NCI-H1417 treated with DMSO at 0.1 percent for 48 hours (cell line): Measurements from ENCODE around the gene RGL3.
"Not testable (repeated sequence)": the region's sequence is repeated elsewhere in the genome, so short reads cannot be mapped to it uniquely, and the experiment has no call there.

Experiments used
- DNase-seq: peaks from one replicate; lab custom pipeline; 2025; lab: John Stamatoyannopoulos, UW

Gene RGL3

DNA sequence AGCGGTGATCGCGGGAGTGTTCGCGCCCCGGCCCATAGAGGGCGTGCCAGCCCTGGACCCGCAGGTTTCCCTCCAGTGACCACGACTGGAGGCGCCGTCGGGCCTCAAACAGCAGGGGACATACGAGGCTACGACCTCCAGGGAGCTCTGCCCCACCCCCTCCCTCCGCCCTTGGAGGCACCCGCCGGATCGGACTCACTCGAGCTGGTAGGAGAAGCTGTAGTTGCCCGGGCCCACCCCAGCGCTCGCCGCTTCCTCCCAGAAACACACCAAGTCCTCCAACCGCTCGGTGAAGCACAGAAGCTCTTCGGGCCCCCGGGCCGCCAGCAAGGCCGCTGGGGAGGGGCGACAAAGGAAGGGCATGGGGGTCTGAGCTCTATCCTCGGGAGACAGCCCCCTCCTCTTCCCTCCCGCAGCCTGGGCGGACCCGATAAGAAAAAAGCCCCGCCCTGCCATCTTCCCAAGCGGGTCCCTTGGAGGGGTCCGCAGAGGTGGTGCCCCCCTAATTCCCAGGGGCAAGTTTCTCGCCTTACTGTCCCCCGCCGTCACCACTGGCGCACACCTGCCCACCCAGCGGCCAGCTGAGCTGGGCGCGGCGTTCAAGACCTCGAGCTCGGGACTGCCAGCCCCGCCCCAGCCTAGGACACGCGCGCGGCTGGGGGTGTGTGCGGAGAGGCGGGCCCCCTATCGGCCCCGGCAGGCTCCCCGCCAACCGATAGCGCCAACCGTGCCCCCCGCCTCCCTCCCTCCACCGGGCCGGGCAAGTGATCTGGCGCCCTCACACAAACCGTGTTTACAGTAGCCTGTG is 36.0 kb downstream of the RGL3 start:
- DNase-seq: no peak

DNA sequence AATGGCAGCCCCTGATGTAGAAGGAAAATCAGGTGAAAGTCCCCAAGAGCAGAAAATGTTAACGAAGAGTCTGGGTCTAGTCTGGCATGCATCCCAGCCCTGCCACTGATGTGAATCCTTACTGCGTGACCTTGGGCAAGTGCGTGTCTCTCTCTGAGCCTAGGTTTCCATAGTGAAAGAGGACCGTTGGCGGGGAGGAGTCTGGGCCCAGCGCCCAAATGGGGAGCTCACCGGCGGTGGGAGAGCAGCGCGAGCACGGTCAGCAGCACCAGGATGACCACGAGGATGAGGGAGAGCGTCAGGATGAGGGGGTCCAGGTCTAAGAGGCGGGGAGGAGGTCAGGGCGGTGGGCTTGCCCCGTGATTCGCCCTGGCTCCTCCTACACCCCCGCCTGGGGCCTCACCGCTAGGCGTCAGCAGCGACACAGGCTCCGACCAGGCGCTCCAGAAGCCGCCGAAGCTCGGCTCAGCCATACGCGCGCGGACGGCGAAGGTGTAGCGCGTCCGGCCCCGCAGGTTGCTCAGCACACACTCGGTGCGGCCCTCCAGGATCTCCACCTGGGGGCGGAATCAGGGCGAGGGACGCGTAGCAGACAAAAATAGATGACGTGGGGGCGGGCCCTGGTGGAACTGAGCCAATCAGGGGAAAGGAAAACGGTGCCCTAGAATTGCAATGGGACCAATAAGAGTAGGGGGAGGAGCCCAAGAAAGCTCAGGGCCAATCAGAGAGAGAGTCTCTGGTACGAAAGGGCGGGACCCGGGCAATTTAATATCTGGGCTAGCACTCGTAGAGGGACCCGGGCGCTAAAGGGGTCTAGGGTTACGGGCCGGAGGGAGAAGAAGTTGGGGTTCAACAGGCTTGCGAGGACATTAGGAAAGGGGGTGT is 38.2 kb downstream of the RGL3 start:
- DNase-seq: no peak

DNA sequence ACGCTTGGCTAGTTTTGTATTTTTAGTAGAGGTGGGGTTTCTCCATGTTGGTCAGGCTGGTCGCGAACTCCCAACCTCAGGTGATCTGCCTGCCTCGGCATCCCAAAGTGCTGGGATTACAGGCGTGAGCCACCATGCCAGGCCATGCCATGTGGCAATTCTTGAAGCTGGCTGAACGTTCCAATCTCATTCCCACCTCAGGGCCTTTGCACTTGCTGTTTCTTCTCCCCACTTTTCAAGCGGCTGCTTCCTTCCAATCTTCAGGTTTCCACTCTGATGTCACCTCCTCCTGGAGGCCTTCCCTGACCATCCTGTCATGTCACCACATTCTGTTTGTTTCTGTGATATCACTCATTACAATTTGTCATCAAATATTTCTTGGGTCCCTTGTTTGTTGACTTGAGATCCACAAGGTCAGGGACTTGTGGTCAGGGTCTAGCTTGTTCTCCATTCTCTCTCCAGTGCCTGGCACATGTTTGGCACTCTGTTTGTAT is 39.2 kb downstream of the RGL3 start:
- no peak for DNase-seq

DNA sequence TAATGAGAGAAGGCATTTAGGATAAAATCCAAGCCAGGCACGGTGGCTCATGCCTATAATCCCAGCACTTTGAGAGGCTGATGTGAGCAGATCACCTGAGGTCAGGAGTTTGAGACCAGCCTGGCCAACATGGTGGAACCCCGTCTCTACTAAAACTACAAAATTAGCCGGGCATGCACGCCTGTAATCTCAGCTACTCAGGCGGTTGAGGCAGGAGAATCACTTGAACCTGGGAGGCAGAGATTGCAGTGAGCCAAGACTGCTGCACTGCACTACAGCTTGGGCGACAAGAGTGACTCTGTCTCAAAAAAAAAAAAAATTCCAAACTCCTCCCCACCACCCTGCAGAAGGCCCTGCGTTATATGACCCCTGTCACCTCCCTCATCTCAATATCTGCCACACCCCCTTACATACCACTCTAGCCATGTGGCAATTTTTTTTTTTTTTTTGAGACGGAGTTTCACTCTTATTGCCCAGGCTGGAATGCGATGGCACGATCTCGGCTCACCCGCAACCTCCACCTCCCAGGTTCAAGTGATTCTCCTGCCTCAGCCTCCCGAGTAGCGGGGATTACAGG is 39.8 kb downstream of the RGL3 start:
- not testable (repeated sequence) for DNase-seq

DNA sequence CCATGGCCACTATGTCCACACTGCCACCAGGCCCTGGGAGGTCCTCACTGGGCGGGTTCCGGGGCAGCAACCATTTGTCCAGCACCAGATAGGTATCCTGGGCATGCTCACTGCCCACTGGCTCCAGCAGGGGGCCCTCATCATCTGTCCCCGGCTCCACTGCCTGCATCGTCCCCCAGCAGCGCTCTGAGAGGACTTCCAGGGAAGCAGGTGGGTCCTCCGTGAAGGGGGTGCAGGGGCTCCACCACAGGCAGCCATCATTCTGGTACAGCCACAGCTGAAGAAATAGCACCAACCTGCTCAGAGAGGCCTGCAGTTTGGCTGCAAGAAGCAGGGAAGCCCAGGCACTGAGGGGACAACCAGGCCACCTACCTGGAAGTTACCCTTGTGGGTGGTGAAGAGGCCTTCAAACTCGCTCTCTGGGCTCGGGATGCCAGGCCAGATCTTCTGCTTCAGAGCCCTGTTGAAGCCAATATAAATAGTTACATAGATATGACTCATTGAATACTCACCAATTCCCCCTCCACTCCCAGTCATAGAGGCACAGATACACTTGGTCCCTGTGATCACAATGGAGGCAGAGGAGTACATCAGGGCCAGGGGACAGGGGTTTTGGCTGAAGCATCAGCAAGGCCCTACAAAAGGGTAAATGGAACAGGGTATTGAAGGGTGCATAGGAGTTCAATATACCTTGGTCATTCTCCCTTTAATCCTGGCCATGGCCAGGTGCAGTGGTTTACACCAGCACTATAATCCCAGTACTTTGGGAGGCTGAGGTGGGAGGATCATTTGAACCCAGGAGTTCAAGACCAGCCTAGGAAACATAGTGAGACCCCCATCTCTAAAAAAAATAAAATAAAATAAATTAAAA is 40.6 kb downstream of the RGL3 start:
- DNase-seq: no peak

DNA sequence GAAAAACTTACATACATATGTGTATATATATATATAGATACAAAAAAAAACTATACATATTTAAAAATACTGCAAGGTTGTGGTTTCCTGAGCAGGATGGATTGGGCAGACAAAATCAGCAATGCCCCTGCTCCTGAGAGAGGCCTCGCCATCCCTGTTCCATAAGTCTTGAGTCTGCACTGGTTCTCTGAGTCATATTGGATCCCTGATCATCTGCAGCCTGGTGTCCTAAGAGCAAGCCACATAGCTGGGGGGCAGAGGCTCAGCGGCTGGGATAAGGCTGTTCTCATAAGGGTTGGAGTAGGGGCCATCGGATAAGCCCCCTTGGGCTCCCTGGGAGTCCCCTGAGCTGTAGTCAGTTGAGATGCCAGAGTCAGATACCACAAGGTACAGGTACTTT is 41.4 kb downstream of the RGL3 start:
- DNase-seq: no peak

DNA sequence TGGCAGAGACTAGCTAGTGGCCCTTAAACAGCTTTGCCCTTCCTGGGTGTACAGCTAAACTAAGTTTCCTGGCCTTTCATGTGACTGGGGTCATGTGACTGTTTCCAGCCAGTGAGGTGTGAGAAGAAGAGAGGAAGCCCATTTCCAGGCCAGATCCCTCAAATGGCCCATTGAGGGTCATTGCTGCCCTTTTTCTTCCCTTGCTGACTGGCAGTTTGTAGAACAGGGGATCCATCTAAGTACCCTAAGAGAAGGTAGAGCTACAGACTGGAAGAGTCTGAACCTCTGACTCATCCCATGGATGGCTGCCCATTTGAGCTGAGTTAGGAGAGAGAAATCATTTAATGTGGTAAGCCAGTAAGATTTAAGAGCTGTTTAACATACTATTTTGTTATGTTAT is 41.9 kb downstream of the RGL3 start:
- DNase-seq: no peak

DNA sequence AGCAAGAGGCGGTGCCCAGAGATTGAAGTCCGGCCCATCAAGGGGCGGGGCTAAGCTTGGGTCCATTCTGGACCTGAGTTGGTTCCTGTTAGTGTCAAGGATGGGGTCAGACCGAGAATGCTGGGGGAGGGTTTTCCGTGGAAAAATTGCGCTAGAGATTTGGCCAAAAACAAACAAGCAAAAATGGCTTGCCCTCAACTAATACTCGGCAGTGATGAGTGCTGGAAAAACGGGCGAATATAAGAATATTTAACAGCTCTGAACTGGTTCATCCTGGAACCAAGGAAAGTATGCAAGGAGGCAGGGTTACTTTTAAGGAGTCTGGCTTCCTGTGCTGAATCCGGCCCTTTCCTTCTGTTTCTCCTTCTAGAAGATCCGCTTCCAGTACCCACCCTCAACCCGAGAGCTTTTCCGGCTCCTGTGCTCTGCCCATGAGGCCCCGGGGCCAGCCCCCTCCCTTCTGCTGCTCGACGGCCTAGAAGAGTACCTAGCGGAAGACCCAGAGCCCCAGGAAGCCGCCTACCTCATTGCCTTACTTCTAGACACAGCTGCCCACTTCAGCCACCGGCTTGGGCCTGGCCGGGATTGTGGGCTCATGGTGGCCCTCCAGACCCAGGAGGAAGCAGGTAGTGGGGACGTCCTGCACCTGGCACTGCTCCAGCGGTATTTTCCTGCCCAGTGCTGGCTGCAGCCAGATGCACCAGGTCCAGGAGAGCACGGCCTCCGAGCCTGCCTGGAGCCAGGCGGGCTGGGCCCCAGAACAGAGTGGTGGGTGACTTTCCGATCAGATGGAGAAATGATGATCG is 43.8 kb downstream of the RGL3 start:
- no peak for DNase-seq

DNA sequence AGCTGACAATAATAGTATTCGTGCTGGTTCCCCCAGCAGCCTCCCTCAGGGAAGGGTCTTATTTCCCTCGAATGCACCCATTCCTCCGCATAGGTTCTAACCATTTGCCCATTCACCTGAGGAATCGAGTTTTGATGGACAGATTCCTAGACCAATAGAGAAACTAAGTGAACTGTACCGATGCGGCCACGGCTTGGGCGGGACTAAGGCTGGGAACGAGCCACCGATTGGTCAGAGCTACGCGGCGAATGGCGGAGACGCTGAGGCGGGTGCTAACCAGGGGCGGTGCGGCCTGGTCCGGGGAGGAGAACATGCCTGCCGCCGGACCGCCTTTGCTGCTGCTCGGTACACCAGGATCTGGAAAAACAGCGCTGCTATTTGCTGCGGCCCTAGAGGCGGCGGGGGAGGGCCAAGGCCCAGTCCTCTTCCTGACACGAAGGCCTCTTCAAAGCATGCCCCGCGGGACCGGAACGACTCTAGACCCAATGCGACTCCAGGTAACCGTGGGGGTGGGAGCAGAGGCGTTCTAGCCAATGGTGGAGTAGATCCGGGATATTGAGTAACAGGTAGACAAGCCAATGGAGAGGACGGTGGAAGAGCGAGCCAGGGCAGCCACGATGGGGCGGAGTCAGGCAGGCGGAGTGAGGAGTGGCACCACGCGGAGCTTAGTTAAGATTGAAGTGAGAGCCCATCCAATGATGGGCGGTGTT is 44.5 kb downstream of the RGL3 start, which contains the start of gene SWSAP1:
Gene SWSAP1, plus strand, starts transcription at position 234 of the 710 bp plus-strand sequence. Its CDS starts 15 bp downstream, at position 249.
- DNase-seq: peak; percentile 99

DNA sequence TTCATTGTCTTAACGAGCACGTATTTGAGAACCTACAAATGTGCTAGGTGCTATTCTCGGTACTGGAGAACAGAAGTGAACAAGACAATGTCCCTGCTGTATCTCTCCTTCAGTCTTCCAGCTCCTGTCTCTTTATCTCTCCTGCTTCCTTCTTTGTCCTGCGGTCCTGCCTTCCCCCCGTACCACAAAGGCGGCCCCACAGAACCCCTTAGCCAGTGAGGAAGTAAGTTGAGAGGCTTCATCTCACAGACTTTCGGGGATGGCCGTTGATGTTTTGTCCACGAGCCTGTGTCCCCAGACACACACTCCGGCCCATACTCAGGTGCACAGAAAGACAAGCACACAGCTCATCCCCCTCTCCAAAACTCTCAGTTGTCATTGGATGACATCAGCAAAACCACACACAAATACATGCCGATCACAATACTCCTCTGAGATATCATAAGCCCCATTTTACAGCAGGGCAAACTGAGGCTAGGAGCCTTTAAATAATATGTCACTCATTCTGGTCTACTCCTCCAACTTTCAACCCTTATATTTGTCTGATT is 45.2 kb downstream of the RGL3 start:
- no peak for DNase-seq

DNA sequence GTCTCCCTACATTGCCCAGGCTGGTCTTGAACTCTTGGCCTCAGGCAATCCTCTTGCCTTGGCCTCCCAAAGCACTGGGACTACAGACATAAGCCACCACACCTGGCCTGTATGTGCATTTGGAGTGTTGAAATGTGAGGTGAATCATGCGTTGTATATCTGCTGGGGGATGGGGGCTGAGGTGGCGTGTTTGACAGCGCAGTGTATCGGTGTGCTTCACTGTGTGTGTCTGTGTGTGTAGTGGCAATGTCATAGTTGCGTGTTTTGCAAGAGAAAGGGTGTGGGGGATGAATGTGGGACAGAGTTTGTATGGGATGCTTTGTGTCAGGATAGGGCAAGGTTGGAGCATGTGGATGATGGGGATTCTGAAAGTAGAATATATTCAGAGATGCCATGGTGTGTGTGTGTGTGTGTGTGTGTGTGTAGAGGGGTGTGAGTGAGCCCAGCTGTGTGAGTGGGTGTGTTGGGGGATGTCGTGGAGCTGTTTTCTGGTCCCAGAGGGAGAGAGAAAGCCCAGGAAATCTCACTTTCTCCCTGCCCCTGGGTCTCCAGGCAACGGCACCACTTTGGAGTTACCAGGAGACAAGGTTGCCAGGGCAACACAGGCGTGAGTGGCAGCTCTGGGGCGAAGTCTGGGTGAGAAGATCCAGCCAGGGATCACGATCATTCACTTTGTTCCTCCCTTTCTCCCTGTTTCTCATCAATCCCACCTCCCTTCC is 45.8 kb downstream of the RGL3 start:
- DNase-seq: peak; percentile 84

DNA sequence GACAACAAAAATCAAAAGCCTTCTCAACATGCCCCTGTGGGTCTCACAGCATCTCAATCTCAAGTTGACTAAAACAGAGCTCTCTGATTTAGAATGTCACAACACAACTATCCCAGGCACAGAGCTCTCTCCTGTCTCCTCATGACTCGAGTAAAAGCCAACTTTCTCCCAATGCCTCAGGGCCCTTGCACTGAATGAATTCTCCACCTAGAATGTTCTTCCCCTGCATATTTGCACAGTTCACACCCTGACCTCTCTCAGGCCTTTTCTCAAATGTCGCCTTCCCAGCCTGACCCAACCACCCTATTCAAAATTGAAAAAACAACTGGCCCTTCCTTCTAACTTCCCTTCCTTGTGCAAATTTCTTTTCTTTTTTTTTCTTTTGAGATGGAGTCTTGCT is 48.4 kb downstream of the RGL3 start:
- DNase-seq: no peak

DNA sequence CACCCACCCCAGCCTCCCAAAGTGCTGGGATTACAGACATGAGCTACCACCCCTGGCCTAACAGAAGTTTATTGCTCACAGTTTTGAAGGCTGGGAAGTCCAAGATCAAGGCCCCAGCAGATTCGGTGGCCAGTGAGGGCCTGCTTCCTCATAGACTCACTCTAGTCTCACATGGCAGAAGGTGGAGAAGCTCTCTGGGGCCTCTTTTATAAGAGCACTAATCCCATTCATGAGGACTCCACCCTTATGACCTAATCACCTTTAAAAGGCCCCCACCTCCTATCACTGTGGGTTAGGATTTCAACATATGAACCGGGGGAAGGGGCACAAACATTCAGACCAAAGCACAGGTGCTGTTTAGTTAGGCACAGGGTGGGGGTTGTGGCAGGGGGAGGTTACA is 51.6 kb downstream of the RGL3 start:
- DNase-seq: no peak

DNA sequence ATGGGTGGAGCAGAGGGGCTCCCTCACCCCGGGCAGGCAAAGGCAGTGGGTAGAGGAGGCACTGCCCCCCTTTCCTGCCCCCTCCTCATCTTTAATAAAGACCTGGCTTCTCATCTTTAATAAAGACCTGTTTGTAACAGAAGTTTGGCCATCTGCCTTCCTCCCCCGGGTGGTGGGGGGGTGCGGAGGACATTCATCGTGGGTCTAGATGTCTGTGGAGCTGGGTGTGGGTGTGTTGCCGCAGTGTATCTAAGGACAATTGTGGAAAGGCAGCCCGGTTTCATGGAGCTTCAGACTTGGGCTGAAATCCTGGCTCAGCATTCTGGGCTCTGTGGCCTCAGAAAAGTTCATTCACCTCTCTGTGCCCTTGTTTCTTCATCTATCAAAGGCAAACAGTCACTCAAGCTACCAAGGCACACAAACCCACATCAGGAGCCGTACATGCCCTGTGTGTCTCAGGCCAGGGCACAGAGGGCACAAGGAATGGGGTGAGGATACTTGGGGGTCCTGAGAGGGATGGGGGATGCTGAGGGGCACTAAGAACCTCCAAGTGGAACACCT is 53.5 kb downstream of the RGL3 start:
- no peak for DNase-seq

DNA sequence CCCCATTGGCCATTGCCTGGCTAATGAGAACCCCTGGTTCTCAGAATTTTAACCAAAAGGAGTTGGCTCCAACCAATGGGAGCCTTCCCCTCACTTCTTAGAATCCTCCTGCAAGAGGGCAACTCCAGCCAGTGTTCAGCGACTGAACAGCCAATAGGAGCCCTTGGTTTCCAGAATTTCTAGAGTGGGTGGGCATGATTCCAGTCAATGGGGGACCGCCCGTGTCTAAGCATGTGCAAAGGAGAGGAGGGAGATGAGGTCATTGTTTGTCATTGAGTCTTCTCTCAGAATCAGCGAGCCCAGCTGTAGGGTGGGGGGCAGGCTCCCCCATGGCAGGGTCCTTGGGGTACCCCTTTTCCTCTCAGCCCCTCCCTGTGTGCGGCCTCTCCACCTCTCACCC is 54.2 kb downstream of the RGL3 start:
- DNase-seq: no peak

DNA sequence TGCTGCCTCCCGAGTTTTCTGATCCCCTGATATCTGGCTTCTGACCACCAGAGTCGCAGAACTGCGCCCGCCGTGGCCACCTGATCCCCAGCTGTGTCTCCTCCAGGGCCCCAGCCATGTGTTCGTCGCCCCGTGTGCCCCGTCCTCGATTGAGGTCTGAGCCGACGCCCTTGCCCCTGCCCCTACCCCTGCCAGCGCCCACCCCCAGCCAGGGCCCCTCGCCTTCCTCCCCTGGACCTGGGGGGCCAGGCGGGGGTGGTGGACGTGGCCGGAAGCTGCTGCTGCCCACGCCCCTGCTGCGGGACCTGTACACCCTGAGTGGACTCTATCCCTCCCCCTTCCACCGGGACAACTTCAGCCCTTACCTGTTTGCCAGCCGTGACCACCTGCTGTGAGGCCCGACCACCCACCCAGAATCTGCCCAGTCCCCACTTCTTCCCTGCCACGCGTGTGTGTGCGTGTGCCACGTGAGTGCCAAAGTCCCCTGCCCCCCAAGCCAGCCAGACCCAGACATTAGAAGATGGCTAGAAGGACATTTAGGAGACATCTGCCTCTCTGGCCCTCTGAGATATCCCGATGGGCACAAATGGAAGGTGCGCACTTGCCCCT is 54.7 kb downstream of the RGL3 start:
- no peak for DNase-seq

DNA sequence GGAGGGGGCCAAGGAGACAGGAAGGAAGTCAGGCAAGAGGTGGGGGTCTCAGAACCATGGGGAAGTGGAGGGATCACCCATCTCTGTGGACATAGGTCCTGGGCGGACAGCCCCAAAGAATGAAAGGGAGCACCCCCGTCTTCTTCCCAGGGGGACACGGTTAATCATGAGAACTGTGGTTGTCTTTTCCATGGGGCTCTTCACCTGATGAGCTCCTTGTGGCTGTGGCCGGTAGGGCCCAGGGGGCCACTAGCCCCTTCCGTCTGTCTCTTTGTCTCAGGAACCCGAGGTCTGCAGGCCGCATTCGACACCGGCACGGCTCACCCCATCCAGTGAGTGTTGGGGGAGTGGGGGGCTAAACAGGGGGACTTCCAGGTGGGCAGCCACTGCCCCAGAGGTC is 55.2 kb downstream of the RGL3 start:
- no peak for DNase-seq
